ENCODE data around the gene SCN10A. TPM values are rescaled to one million over a fixed set of nuclear protein-coding genes. Genes with fewer than 3 reads are reported as not detected.

Gene SCN10A
- total RNA-seq, 1 donor from 2014 or later = not detected

DNA sequence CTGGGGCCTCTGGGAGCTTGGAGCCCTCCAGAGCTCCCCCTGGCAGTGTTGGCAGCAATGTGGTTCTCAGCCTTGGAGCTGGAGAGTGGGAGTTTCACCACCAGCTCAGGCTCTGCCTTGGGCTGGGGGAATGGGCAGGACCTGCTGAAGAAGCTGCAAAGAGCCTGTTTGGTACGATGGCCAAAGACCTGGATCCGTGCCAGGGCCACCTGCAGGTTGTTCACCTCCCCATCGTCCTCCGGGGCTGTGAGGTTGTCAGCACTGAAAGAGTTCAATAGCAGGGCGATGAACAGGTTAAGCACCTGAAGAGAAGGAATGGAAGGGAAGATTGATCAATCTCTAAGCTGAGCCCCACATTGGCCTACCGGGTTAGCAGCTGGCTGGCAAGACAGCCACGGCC is 89.3 kb downstream of the SCN10A start:
- Mint-ChIP-seq H3K4me1 (peaks cover 15% of the 10 kb centered on the region), H3K9me3 (peaks cover 6% of the 10 kb centered on the region), H3K36me3 (no peaks in the 10 kb centered on the region), H3K4me3 (no peak overlapping the region), H3K27ac (no peak overlapping the region), H3K27me3 (ENCODE audit: low read depth) (peaks cover 53% of the 10 kb centered on the region)
- TF ChIP-seq, protein P1, sequence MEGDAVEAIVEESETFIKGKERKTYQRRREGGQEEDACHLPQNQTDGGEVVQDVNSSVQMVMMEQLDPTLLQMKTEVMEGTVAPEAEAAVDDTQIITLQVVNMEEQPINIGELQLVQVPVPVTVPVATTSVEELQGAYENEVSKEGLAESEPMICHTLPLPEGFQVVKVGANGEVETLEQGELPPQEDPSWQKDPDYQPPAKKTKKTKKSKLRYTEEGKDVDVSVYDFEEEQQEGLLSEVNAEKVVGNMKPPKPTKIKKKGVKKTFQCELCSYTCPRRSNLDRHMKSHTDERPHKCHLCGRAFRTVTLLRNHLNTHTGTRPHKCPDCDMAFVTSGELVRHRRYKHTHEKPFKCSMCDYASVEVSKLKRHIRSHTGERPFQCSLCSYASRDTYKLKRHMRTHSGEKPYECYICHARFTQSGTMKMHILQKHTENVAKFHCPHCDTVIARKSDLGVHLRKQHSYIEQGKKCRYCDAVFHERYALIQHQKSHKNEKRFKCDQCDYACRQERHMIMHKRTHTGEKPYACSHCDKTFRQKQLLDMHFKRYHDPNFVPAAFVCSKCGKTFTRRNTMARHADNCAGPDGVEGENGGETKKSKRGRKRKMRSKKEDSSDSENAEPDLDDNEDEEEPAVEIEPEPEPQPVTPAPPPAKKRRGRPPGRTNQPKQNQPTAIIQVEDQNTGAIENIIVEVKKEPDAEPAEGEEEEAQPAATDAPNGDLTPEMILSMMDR (IDR thresholded peaks at IDR 0.05; ENCODE audit: unreplicated experiment) = no peak
- no peak for DNase-seq (ENCODE audit: low spot score in 2 of 2, unreplicated experiment in 2 of 2)

DNA sequence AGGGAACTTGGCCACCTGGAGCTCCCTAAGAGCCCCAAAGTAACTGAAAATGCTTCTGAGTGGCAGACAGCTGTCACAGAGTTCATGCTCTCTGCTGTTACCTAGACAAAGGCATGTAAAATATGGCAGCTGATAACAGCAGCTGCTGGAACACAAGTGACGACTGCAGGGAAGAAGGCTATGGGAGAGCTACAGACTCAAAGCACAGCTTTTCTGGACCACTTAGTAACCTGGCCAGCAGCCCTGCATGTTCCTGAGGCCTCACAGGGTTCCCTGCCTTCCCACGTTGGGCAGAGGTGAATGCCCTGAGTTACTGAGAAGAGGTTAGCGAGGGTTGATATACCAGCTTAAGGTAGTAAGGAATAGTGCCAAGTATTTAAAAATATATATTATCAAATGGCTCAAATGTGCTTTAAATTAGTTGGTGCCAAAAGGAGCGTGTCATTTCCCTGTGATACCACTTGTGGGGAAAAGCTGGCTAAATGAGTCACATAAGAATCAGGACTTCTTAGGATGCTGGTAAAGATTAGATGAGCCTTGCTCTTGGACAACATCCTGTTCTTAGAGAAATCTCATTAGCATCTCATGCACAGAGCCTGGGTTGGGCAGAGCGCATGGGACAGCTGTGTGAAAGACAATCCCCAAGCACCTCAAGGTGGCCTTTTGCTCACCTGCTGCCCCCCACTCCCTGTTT is 90.1 kb downstream of the SCN10A start:
- H3K36me3 Mint-ChIP-seq = no peaks in the 10 kb centered on the region
- H3K9me3 Mint-ChIP-seq = peaks cover 3% of the 10 kb centered on the region
- peaks cover 15% of the 10 kb centered on the region for H3K4me1 Mint-ChIP-seq
- DNase-seq (ENCODE audit: low spot score in 2 of 2, unreplicated experiment in 2 of 2) = no peak
- peaks cover 52% of the 10 kb centered on the region for H3K27me3 Mint-ChIP-seq (ENCODE audit: low read depth)
- H3K4me3 Mint-ChIP-seq = no peak overlapping the region
- no peak overlapping the region for H3K27ac Mint-ChIP-seq
- TF ChIP-seq, protein P1 (IDR thresholded peaks at IDR 0.05; ENCODE audit: unreplicated experiment) = no peak

DNA sequence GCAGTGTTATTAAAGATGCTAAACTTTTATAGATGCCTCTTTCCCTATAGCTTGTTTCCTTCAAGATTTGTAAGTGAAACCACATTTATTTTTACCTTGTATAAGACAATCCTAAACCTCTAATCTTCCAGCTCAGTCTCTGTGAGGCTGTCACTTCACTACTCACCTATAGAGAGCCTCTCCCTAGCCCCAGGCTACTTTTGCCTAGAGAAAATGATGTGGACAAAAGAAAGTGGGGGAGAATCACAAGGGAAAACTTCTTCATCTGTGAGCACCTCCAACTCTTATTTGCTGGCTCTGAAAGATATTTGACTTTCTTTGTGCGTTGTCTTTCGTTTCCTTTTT is 91.7 kb downstream of the SCN10A start:
- DNase-seq (ENCODE audit: low spot score in 2 of 2, unreplicated experiment in 2 of 2) = no peak
- H3K9me3 Mint-ChIP-seq = no peaks in the 10 kb centered on the region
- H3K4me3 Mint-ChIP-seq = no peak overlapping the region
- H3K27ac Mint-ChIP-seq = peak overlapping the region; percentile 60
- no peaks in the 10 kb centered on the region for H3K36me3 Mint-ChIP-seq
- TF ChIP-seq, protein P1 (IDR thresholded peaks at IDR 0.05; ENCODE audit: unreplicated experiment) = no peak
- peaks cover 15% of the 10 kb centered on the region for H3K4me1 Mint-ChIP-seq
- H3K27me3 Mint-ChIP-seq (ENCODE audit: low read depth) = peaks cover 55% of the 10 kb centered on the region

DNA sequence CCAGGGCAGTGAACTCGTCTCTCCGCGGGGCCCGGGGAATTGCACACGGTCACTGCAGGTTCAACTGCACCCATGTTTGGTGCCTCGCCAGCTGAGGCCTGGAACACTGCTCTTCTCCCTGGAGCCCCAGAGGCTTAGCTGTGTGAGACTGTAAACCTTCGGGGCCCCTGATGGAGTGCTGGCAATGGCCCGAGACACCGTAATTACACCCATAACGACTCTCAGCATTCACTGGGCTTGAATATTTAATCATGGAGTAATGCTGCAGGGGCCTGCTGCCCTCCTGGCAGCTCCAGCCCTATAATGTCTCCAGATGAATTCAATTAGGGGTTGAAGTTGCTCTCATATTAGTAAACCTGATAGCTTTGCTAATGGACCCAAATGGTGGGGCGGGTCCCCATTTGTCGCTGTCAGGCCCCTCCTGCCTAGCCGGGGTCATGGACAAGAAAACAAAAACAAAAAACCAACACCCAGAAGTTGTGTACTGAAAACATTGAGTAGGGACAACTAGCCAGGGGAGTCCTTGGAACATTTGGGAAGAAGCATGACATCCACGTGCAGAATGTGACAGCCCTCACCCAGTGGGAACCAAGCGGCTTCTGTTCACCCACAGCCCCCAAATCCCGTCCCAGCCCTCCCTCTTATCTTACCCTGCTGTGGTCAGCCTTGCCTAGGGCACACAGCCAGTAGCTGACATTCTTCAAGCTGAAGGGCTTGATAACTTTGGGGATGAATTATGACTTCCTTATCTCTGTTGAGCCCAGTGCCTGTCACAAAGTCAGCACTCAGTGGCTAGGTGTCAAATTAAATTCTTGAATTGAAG is 92.2 kb downstream of the SCN10A start:
- Mint-ChIP-seq H3K9me3 (no peaks in the 10 kb centered on the region), H3K36me3 (no peaks in the 10 kb centered on the region), H3K27me3 (ENCODE audit: low read depth) (peaks cover 54% of the 10 kb centered on the region), H3K4me3 (no peak overlapping the region), H3K27ac (peak overlapping the region; percentile 50), H3K4me1 (peaks cover 15% of the 10 kb centered on the region)
- DNase-seq (ENCODE audit: low spot score in 2 of 2, unreplicated experiment in 2 of 2) = no peak
- TF ChIP-seq, protein P1 (IDR thresholded peaks at IDR 0.05; ENCODE audit: unreplicated experiment) = no peak

DNA sequence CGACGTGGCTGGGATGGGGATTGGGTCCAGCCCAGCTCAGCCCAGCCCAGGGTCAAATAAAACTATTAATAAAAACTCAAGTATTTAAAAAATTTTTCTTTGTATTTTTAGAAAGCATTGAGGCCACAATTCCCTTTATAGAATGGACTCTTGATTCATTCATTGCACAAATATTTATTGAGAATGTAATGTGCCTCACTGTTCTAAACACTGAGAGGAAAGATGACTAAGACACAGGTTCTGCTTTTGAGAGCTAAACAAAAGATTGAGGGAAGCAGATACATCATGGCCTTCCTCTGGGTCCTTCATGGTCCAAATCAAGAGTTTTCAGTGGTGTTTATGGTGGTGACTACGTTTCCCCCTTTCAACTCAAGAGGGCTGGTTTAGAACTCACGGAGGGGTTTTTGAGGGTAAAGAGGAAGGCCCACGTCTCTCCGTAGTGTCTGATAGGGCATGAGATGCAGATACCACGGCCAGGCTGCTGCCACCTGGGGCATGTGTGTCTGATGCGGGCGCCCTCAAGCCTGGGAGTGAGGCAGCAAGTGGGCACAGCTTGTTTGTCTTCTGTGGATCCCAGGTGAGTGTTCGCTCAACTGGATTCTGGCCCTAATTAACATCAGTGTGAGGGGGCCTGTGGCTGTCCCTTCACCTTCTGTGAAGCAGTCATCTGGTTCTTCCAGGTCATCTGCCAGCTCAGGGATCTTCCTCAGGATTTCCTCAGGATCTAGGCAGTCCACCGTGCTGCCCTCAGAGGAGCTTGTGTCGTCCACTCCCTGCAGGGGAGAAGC is 93.0 kb downstream of the SCN10A start:
- H3K36me3 Mint-ChIP-seq = no peaks in the 10 kb centered on the region
- no peak overlapping the region for H3K4me3 Mint-ChIP-seq
- H3K4me1 Mint-ChIP-seq = peaks cover 15% of the 10 kb centered on the region
- H3K27ac Mint-ChIP-seq = no peak overlapping the region
- no peaks in the 10 kb centered on the region for H3K9me3 Mint-ChIP-seq
- TF ChIP-seq, protein P1 (IDR thresholded peaks at IDR 0.05; ENCODE audit: unreplicated experiment) = no peak
- peaks cover 54% of the 10 kb centered on the region for H3K27me3 Mint-ChIP-seq (ENCODE audit: low read depth)
- DNase-seq (ENCODE audit: low spot score in 2 of 2, unreplicated experiment in 2 of 2) = no peak
